GM13976 (cell line): ENCODE data around the gene SLC44A4.
"Not testable (repeated sequence)": the region's sequence is repeated elsewhere in the genome, so short reads cannot be mapped to it uniquely, and the experiment has no call there.

Experiments
- DNase-seq: peaks from one replicate; pipeline ENCODE4 v3.0.0; 2012; ENCODE audit warnings: low spot score
- CTCF ChIP-seq: IDR thresholded peaks from 2 replicates; pipeline ENCODE4 v1.5.1; 2012; ENCODE audit warnings: borderline replicate concordance, mild to moderate bottlenecking; ENCODE audit not compliant: insufficient read depth; ENCODE audit errors: extremely low read depth, missing control alignments, control extremely low read depth
- in situ Hi-C: fragments of 300-500 bp; cut with MboI; formaldehyde crosslinking; loops from one replicate; pipeline ENCODE4 v1.12.0; 2022; ENCODE audit warnings: low sequenced_read_pairs, mixed read lengths, inconsistent platforms; ENCODE audit not compliant: unreplicated experiment

The SLC44A4 gene

GRCh38 chr6:31830886-31831335 lies 47.9 kb downstream of the SLC44A4 start:
- DNase-seq: no peak
- in situ Hi-C loops: no loop called here
- no peak for TF ChIP-seq CTCF

GRCh38 chr6:31829633-31830283 lies 49.0 kb downstream of the SLC44A4 start:
- peak; percentile 43 for DNase-seq
- in situ Hi-C loops: no loop called here
- peak; percentile 19 for TF ChIP-seq CTCF

- in situ Hi-C loops: no loop called here
- TF ChIP-seq CTCF: no peak
- DNase-seq: peak; percentile 95
Measured at GRCh38 chr6:31827286-31828079, 51.3 kb downstream of the SLC44A4 start, which contains the start of gene HSPA1B. Gene HSPA1B (plus strand): TSS chr6:31827738. CDS start chr6:31827951, 213 bp downstream.

- in situ Hi-C loops: no loop called here
- TF ChIP-seq CTCF: no peak
- DNase-seq: peak; percentile 64
Measured at GRCh38 chr6:31826793-31827285, 52.0 kb downstream of the SLC44A4 start.

- DNase-seq: no peak
- in situ Hi-C loops: no loop called here
- no peak for TF ChIP-seq CTCF
Measured at GRCh38 chr6:31825553-31825952, 53.2 kb downstream of the SLC44A4 start.

GRCh38 chr6:31823592-31824196 lies 55.1 kb downstream of the SLC44A4 start:
- DNase-seq: not testable (repeated sequence)

More at GRCh38 chr6:31823592-31824196, 55.1 kb downstream of the SLC44A4 start:
- in situ Hi-C loops: not testable (repeated sequence)
